ENCODE measurements around the gene HSD17B8. TPM values are rescaled to one million over a fixed set of nuclear protein-coding genes. Genes with fewer than 3 reads are reported as not detected.
A peak's percentile ranks its signal among the peaks of the same experiment; 100 is the strongest.

HSD17B8 gene
- total RNA-seq, 1 donor from 2014 or later: 27.3 TPM

DNA sequence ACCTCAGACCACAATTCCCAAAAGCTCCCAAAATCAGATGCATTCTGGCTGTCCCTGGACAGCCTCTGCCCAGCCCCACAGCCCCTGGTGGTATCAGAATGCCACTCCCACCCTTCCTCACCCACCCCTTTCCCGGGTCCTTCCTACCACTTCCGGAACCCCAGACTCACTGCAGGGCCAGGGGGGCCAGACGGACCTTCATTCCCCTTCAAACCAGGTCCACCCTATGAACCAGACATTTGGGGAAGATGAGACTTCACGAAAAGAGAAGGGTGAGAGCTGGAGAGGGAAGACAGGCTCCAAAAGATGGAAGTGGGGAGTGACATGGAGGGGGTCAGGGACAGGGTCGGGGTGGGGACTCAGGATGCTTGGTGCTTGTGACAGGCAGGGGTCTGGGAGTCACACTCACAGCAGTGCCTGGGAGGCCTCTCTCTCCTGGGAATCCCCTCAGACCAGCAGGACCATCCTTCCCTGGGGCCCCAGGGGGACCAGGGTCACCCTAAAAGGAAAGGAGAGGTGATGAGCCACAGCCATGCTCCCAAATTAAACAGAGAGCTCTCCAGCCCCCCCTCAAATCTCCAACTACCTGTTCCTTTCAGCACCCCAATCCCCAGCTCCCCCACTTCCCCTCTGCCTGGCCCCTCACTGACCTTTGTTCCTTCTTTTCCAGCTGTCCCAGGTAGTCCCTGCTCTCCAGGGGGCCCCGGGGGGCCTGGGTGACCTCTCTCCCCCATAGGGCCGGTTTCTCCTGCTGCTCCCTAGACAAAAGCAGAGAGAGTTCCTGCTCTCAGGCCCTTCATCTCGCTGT, 32.4 kb upstream of the HSD17B8 start:
- no peak for ATAC-seq

GRCh38 chr6:33172688-33173534, 31.5 kb upstream of the HSD17B8 start:
- ATAC-seq: peak; percentile 39

DNA sequence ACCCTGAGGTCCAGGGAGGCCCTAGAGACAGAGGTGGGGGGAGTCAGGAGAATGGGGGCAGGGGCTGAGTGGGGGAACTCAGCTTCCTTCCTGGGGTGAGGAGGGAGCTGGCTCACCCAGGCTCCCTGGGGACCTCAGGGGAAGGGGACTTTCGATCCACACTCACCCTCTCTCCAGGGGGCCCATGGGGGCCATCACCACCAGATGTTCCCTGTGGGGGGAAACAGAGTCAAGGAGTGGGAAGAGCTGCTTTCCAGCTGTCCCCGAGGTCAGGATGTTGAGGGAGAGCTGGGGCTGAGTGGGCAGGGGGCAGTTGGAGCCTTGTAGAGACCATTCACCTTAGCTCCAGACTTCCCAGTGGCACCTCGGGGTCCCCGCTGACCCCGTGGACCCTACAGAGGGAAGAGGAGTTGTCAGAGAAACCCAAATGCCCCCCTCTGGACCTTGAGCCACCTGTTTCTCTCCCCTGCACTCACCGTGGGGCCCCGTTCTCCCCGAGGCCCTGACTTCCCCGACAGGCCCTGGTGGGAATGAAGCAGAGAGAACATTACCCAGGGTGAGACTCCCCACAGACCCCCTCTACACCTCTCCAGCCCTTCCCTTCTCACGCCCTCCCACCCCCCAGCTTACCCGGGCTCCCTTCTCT, 30.8 kb upstream of the HSD17B8 start:
- no peak for ATAC-seq

DNA sequence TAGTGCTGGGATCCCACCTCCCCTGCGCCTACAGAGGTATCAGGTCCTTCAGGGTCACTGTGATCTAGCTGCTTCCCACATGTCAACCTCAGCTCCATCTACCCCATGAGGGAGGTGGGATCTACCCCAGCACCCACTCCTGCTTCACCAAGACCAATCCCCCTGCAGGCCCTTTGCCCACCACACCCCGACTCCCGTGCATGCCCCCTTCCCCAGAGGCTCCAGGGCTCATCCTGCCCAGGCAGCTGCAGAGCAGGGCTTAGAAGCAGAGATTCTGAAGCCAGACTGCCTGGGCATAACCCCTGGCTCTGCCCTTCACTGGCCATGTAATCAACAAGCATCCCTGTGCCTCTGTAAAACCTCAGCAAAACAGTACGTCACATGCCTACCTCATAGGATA, 29.7 kb upstream of the HSD17B8 start:
- ATAC-seq: no peak

GRCh38 chr6:33175436-33176069, 28.9 kb upstream of the HSD17B8 start:
- ATAC-seq: no peak

GRCh38 chr6:33176906-33177305, 27.5 kb upstream of the HSD17B8 start:
- ATAC-seq: no peak

GRCh38 chr6:33177552-33178446, 26.7 kb upstream of the HSD17B8 start:
- ATAC-seq: no peak

GRCh38 chr6:33178755-33179475, 25.5 kb upstream of the HSD17B8 start:
- no peak for ATAC-seq

GRCh38 chr6:33181141-33181540, 23.3 kb upstream of the HSD17B8 start:
- ATAC-seq: no peak

- ATAC-seq: no peak
These were observed 21.3 kb upstream of the HSD17B8 start for GRCh38 chr6:33183071-33183683.

DNA sequence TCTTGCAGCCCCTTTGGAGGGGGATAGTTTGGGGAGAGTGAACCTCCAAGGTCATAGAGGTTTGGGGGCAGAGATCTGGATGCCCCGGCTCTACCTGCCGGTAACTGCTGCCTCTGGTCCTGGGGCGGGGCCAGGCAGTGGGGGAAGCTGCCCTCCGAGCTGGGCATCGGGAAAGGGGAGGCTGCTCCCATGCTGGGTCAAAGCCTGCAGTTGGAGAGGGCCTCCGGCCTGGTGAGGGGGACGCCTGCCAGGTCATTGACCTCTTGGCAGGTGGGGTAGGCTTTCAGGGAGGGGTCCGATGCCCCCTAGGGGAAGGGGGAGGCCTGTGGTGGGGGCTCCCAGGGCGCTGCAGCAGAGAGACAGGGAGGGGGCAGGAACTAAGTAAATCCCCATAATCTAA, 19.3 kb upstream of the HSD17B8 start:
- ATAC-seq: no peak

- no peak for ATAC-seq
These were observed 18.7 kb upstream of the HSD17B8 start for GRCh38 chr6:33185654-33186187.

DNA sequence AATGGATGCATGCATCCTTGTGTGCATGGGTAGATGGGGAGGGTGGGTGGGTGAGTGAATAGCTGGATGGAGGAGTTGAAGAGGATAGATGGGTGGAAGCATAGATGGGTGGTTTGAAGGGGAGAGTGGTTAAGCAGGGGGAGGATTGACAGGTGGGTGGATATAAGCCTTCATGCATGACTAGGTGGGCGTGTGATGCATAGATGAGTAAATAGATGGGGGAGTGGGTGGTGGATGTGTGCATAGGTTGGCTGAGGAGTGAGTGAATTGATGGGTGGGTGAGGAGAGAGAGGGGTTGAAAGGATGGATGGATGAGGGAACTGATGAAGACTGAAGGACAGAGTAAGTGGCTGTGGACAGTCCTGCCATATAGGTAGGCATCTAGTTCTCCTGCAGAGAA, 16.6 kb upstream of the HSD17B8 start:
- ATAC-seq: no peak

GRCh38 chr6:33189164-33189563, 15.3 kb upstream of the HSD17B8 start:
- ATAC-seq: no peak

DNA sequence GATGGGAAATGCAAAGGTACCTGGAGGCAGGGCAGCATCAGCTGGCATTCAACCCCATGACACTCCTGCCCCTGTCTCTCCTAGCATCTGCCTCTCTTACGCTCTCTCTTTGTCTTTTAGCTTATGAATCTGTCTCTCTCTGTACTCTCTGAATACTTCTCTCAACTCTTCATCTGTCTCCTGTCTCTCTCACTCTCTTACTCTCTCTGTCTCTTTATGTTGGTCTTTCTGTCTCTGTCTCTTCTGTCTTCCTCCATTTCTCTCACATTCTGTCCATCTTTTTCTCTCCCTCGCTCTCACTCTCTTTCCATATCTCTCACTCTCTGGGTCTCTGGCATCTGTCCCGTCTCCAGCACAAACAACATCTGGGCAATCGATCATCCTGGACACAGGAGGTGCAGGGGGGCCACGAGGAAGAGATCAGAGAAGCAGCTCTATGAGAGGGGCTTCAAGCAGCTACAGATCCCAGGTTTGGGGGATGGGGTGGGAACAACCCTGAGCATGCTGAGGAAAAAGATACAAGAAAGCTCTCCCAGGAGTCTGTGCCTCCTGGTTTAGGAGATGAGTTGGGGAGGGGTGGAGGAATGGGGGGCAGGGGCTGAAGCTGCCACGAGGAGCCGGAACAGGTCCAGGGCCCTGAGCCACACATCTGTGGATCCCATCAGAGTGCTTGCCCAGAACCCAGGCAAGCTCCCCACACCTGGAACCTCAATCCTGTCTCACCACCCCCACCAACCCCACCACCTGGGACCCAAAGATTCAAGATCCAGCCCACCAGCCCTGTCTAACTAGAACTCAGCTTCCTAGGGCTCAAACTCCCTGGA, 14.6 kb upstream of the HSD17B8 start:
- no peak for ATAC-seq

GRCh38 chr6:33190504-33191107, 13.8 kb upstream of the HSD17B8 start:
- ATAC-seq: no peak

DNA sequence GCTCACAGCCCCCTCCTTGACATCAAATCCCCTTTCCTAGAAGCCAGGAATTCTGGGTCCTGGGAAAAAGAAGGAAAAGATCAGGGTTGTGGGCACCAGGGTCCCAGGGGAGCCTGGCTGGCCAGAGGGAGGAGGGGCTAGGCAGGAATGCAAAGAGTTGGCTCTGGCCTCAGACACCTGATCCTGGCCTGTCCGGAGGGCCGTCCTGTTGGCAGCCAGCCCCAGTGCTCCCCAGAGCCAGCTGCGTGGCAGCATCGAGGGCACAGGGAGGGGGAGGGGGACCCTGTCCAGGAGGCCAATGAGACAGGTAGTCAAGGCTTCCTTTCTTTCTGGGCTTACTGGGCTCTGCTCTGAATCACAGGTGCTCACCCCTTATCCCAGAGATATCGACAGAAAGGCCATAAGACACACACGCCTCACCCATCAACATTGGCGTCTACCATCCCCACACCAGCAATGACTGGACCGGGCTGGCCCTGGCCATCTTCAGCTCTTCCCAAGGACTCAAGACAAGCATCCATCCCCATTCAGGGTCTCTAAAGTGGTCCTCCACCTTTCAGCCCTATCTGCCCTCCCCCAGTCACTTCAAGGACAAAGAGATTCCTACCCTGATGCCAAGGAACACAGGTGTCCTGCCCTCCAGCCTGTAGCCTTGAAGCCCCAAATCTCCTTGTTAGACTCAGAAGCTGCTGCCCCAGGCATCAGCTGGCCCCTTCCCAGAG, 12.9 kb upstream of the HSD17B8 start:
- ATAC-seq: no peak

- peak; percentile 6 for ATAC-seq
These were observed 12.3 kb upstream of the HSD17B8 start, which contains the start of gene COL11A2 for GRCh38 chr6:33192105-33192646. Gene COL11A2 (minus strand): TSS chr6:33192467. CDS start chr6:33192240, 227 bp downstream.
